T follicular helper cell (primary cell): ENCODE measurements around the gene PCARE.
"Not testable (repeated sequence)": the region's sequence is repeated elsewhere in the genome, so short reads cannot be mapped to it uniquely, and the experiment has no call there.

Experiments
- DNase-seq: peaks from one replicate; pipeline ENCODE4 v3.0.0-alpha.2; 2020; ENCODE audit warnings: low read depth

Gene PCARE

DNA sequence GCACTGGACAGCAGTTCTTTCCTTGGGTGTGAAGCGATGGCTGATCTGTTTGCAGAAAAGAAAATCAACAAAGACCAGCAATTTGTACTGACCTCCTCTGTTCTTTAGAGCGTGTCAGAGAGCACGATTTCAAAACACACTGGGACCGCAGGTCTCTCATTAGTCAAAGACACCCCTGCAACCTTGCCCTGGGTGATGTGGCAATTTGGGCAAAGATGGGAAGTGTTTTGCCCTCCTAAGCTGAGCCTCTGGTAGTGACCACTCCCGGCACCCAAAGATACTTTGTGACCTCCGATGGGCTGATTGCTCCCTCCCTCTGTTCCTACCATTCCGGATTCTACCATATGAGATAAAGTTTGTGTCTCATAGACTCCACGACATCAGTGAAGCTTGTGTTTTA lies 22.6 kb upstream of the PCARE start:
- no peak for DNase-seq

DNA sequence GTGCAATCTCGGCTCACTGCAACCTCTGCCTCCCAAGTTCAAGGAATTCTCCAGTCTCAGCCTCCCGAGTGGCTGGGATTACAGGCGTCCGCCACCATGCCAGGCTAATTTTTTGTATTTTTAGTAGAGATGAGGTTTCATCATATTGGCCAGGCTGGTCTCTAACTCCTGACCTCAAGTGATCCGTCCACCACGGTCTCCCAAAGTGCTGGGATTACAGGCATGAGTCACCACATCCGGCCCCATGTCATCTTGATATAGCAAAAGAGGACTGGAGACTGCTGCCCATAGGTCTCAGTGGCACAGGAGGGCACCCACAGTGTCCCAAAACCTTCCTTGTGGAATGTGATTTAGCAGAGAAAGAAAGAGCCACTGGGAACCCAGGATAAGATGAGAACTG lies 16.0 kb upstream of the PCARE start:
- not testable (repeated sequence) for DNase-seq

DNA sequence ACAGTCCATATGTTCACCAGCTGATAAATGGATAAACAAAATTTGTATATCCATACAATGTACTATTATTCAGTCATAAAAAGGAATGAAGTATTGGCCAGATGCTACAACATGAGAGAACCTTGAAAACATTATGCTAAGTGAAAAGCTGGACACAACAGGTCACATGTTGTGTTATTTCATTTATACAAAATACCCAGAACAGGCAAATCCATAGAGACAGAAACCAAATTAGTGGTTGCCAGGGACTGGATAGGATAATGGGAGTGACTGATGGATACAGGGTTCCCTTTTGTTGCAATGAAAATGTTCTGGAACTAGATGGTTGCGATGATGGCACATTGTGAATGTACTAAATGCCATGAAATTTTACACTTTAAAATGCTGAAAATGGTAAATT lies 10.2 kb upstream of the PCARE start:
- DNase-seq, result no peak

DNA sequence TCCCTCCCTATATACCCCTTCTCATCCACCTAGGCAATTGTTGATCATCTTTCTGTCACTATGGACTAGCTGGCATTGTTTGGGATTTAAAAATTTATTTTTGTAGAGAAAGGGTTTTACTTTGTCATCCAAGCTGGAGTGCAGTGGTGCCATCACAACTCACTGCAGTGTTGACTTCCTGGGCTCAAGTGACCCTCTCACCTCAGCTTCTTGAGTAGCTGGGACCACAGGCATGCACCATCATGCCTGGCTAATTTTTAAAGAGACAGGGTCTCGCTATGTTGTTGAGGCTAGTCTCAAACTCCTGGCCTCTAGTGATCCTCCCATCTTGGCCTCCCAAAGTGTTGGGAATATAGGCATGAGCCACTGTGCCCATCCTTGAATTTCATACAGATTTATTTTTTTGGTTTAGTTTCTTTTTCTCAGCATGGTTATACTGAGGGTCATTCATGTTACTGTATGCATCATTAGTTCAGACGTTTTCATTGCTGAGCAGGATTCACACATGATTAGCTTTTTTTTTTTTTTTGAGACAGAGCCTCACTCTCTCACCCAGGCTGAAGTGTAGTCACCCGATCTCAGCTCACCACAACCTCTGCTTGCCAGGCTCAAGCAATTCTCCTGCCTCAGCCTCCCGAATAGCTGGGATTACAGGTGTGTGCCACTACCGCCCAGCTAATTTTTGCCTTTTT lies 8.6 kb upstream of the PCARE start:
- no peak for DNase-seq

DNA sequence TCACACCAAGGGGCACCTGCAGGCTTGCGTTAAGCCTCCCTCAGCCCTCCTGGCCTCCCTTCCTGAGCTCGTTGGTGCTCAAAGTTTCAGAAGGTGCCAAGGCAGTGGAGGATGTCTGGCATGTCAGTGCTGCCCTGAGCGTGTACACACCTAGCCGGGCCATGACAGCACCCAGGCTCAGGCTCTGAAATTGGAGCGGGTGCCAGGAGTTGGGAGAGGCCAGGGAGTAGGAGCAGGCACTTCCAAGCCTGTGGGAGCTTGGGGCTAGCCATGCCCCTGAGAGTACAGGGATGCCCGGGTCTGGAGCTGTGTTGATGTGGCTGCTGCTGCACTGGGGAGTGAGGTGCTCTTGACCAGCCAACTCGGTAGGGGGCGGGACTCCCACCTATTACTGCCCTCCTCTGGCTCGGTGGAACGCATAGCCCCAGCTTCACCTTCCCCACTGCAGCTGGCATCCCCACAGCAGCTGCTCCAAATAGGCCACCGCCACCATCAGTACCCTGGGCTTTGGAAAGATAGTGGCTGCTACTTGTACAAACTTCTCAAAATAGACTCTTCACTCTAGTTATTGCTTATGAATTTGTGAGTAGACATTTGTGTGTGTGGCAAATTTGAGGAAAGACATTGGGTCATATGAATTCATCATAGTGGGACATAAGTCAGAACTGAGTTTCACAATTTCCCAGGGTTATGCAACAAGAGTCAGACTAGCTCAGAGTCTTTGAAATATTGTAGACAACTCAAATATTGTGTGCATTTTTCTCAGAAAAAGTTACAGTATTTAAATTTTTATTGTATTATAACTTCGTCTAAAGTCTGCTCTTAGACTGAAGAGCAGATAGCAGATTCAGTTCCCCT lies 6.8 kb upstream of the PCARE start:
- no peak for DNase-seq

DNA sequence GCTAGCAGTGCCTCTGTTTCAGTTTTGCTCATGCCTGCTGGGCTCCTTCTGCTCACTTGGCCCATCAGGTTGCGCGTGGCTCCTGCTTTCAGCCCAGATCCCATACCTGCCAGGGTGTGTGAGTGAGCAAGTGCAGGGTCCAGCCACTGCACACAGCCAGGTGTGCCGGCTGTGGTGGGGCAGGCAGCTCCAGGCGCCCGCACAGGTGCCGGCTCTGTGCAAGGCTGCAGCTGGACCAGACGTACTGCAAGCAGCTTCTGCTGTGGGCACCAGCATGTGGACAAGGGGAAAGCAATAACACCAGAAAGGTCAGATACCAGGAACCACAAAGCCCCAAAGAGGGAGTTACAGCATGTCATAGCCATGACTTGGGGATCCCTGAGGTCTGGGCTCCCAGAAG lies 5.6 kb upstream of the PCARE start:
- no peak for DNase-seq

DNA sequence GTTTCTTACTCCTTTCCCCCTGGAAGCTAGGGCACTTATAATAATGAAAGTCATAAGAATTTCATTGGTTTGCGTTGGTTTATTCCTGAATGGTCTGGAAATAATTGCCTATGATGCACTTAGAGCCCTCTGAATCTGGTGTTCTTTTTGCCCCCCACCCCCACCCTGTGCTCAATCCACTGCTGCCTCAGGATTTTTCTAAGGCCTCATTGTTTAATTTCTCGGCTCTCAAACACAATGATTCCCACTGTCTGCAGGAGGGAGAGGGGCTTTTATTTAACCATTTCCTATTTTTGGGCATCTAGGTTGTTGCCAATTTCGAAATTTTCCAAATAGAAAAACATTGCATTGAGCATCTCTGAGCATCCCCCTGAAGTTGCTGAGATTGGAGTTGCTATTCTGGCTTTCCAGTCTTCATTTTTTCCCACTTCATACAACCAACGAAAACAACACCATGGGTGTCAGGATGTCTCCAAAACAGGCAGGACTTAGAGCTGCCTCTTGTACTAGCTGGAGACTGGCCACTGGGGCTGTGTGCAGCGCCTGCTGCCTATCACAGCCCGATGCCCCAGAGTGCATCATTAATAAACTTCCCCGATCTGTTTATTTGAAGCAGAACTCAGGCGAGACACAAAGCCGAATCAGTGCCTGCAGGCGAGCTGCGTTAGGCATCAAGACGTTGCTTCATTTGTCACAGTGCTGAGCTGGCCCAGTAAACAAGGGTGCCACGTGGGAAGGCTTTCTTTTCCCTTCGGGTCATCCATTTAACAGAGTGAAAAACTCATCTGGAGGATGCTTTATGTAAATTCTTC lies 1.8 kb upstream of the PCARE start:
- no peak for DNase-seq

DNA sequence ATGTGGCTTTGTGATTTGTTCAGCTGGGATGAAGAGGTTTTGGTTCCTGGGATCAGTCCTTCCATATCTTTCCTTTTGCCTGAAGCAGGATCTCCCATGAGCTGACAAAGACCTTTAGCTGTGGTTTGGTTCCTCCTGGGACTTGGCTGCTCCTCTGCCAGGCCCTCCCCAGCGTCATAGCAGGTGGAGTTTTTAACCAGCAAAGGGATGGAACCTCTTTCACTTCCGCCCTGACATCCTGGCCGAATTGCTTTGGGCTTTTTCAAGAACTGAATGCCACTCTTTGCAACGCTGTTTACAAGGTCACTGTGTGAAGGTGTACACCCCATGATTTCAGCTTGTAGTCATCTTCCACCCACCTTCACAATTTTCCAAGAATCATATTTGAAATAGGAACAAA lies 390 bp downstream of the PCARE start:
- no peak for DNase-seq

DNA sequence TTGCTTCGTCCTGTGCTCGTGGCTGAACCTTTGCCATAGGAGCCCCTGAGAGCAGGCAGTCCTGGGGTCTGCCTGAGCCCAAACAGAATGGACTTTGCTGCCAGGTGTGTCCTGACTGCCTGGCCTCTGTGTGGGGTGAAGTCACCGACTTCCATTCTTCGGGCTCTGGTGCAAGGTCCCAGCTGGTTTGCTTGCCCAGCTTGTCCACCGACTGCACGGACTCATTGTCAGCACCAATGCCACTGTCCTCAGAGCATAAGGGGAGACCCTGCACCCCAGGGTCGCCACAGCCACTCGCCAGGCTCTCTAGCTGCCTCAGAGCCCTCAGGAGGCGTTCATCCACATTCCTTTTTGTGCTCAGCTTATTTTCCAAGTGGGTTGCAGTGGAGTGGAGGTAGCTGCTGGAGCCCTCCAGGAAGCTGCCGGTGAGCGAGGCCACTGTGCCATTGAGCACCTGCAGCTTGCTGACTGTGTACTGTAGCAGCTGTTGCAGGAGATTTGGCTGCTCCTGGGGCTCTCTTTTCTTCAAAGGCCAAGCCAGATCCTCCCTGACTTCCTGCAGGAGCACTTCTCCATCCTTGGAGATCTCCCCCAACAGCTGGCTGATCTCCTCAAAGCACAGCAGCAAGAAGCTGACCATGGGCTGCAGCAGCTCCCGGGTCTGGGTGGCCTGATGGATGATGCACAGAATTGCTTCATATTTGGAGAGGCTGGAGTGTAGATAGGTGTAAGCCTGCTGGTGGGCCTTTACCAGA lies 1.2 kb downstream of the PCARE start:
- no peak for DNase-seq

DNA sequence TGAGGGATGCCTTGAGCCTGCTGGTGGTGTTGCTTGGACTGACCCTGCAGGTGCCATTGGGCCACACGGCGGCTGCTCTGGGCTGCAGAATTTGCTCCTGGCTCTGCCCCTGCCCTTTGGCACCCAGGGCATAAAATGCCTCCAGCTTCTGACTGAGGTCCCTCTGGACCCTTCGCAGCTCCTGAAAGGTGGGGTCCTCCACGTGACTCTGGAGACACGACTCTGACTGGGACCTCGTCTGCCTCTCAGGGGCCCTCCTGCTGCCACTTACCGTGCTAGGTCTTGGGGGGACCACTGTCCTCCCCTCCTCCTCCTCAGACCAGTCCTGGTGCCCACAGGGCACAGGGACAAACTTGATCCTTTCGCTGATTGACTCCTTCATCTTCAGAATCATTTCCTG lies 2.1 kb downstream of the PCARE start:
- DNase-seq, result no peak

DNA sequence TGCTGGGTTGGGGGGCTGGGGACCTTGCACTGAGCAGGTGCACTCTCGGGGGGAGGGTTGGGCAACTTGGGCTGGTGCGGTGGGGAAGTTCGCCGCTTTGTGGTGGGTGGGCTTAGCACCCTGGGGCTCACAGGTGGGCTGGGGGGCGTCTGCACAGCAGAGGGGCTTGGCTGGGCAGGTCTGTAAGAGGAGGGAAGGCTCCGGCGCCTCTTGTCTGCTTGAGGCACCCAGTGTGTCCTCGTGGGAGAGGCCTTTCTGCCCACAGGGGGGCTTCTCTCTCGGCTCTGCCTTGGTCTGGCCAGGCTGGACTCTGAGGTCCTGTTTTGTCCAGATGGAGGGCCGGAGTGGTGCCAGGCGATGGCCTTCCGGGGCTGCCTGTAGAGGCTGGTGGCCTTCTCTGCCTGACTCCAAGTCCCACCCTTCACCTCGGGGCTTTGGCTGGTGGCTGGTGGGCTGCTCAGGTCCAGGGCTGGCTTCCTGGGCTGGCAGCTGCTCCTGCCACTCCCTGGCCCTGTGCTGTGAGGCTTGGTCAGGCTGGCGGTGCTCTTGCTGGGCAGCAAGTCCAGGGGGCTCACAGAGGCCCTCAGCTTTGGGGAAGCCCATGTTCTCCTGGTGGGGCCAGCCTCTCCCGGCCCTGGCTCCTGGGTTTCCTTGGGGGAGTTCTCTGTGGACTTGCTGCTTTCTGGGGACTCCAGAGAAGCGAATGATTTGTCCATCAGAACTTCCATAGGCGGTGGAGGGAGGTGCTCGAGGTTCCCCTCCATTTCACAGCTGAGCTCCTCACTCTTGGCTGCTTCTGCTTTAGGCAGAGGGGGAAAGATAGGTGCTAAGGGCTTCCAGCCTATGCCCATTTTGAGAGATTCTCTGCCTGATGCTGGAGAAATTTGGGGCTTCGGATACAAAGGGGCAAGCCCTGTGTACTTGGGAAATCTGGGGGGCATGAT lies 3.0 kb downstream of the PCARE start:
- DNase-seq, result no peak

DNA sequence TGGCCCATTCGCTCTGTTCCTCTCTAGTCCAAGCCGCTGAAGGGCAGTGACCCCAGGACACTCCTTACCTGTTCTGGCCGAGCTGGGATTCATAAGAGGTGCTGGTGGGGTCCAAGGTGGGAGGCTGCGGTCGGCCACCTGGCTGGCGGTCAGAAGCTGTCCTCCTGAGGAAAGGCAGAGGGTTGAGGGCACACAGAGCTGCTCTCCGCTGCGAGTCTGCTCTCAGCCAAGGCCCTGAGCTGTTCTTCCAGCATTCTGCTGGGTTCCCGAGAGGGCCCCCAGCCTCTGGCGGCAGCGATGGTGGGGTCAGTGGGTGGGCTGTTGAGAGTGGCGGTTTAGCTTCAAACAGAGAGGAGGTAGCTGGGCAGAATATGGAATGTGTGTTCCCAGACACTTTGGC lies 3.8 kb downstream of the PCARE start:
- DNase-seq, result no peak

DNA sequence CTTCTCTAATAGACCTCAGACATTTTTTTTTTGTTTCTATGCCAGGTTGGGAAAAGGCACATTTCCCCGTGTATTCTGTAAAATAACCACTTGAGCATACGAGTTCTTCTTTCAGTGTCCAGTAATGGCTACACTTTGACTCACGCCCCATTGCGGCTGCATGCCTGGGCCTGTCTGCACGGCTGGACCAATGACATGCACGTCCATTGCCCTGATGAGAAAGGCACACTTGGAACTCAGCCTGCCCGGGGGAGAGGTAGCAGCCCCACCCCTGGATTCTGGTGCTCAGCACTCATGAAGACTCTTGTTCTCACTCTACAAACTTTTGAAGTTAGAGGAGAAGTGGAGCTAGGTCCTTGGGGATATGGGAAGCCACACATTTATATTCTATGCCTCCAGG lies 5.8 kb downstream of the PCARE start:
- DNase-seq, result no peak

DNA sequence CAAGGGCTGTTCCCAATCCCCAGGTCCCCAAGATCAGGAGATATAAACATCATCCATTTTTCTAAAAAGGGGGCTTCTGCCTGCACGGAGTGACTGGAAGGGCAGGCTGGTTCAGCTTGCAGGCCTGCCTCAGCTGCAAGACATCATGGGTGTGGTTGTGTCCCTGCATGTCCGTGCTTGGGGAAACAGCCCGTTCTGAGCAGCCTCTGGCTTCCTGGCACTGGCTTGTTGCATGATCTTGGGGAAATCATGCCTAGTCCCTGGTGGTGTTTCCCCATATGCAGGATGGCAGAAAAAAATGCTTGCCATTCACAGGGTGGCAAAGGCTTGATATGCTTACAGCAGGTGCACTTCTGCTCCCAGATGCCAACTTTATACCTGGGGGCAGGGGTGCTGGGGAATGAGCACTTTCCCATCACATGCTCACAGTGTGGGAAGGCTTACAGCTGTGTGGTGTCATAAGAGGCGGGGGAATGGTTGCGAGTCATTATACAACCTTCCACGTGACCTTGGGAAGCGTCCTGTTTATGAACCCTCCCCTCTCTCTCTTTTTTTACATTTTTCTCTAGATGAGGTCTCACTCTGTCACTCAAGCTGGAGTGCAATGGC lies 7.2 kb downstream of the PCARE start:
- no peak for DNase-seq

DNA sequence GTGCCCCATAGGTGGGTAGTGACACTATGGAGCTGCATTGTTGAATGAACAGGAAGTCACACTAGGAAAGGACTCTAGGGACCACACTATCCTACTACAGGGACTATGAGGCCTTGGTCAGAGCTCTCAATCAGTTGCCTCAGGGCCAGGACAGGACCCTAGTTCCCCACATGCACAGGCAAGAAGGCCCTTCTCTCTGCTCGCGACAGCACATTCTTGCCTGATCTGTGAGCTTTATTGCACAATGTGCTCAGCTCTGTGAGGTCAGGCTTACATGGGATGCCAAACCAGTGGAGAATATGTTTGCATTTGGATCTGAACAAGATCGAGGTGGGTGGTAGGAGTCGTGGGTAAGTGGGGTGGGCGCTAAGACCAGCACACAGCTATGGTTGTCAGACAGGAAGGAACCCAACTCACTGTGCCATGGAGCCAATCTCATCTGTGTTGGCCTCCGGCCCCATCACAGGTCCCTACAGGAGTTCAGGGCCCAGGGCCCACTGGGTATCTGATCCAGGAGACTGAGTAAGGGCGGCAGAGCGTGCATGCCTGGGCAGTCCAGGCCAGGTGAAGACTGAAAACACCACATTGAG lies 8.0 kb downstream of the PCARE start:
- DNase-seq, result no peak

DNA sequence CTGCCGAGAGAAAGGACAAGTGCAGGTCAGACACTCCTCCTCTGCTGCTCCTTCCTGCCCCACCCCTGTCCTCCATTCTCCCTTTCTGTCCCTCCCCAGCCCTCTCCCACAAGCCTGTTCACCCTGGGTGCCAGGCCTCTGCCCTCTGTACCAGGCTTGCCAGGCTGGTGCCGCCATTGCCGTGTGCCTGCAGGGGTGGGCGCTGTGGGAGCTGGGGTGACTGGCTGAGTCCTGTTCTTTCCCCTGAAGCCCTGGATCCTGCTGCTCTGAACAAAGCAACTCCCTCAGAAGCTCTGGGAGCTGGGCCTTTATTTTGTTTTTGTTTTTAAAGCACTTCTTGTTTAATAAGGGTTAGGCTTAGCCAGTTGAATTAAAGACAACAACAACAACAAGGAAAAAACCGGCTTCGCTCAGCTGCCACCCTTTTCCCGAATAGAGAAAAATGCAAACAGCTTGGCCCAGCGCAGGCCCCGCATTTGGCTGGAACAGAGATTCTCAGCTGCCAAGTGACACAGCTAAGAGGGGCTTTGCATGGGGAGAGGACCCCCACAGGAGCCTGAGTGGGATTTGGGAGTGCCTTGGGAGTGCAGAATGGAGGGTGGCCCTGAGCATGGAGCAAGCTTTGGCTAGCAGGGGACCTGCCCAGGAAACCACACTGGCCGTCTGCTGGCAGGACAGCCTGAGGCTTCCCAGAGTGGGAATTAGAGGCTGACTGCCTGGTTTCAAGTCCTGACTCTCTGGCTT lies 9.1 kb downstream of the PCARE start:
- no peak for DNase-seq

DNA sequence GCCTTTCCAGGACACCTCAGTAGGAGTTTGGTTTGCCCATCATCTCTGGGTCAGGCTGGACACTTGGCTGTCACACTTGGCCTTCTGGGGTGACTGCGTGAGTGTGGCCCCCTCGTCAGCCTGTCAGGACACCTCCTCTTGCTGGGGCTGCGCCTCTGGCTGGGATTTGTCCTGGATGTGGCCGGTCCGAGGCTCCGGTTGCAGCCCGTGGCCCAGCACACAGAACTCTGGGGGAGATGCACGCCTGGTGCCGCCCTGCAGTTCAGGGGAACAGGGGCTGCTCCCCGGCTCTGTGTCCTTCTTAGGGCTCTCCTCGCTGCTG lies 9.6 kb downstream of the PCARE start:
- DNase-seq, result no peak

DNA sequence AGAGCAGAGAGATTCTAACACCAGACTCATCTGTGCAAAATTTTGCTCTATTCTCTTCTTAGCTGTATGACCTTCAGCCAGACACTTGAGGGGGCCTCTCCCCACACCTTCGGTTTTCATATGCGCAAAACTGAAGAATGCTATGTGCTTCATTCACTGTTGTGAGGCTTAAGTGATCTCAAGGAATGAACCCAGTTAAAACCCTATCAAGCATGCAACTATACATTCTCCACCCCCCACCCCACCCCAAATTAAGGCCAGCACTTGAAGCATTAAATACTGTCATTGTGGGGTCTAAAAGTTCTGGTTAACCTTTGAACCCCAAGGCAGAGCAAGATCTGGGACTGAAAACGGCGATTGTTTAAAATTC lies 10.0 kb downstream of the PCARE start:
- no peak for DNase-seq

DNA sequence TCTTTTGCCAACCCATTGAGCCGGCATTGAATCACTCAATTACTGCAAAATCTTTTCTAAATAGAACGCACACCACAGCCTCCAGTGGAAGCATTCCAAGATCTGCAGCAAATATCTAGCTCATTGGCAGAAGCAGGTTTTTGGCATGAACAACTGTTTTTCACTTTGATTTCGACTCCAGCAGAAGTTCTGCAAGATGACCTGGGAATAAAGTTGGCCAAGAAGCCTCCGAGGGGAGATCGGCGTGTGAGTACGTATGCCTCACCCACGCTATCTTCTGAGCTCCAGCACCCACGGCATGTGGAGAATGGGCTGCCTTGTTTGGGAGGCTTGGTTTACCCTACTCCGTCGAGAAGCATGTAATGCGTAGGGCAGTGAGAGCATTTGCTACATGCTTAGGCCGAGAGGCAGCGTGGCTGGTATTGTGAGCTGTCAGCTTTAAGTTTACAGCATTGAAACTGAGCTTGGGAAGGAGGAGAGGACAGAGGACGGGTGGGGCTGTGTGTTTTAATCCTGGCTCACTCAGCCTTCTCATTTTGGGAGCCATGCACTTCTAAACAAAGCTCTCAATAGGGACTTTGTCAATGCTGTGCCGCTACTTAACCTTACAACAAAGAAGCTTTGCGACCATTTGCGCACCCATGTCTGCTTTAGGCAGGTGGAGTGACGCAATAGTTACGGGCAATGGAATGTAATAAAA lies 10.5 kb downstream of the PCARE start:
- DNase-seq, result no peak
